DOHH2 (cell line): ENCODE data around the gene GMEB2.

Experiments
- CTCF ChIP-seq: fragments of 200-600 bp; sonication (generic); IDR thresholded peaks from one replicate; pipeline ENCODE4 v1.5.1; 2014; ENCODE audit warnings: antibody characterized with exemption, mild to moderate bottlenecking, low read depth, low read length; ENCODE audit not compliant: poor library complexity, severe bottlenecking
- EZH2phosphoT487 ChIP-seq: fragments of 200-600 bp; sonication (generic); IDR thresholded peaks from 2 replicates; pipeline ENCODE4 v1.6.1; 2017; ENCODE audit warnings: borderline replicate concordance, mild to moderate bottlenecking, antibody characterized with exemption, low read length, moderate library complexity, mixed read lengths

GRCh38 chr20:63611646-63612045, 15.3 kb downstream of the GMEB2 start:
- TF ChIP-seq CTCF = no peak
- no peak for TF ChIP-seq EZH2phosphoT487
